ENCODE measurements around the gene B3GNT9.

DNA sequence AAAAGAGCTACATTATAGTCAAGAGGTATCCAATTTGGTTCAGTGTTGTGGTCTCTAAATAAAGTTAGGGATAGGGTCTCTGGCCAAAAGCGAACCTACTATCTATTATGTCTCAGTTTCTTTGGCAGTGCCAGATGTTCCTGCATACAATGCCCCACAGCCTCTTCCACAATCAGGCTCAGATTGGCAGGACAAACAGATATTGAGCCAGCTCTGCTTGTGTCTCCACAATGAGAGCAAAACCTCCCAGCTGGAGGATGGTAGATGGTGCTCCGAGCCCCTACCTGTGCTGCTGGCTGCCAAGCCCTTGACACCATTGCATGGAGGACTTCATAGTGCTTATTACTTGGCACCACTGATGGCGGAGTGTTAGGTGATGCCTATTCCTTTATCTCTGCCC, 21.4 kb downstream of the B3GNT9 start:
- TF ChIP-seq TEAD4 (IDR thresholded peaks at IDR 0.05; ENCODE audit: borderline replicate concordance, insufficient read depth) (no peak), TAF1 (IDR thresholded peaks at IDR 0.05; ENCODE audit: borderline replicate concordance, low read depth, low read length) (no peak), EZH2phosphoT487 (IDR thresholded peaks at IDR 0.05; ENCODE audit: borderline replicate concordance, low read depth) (no peak), NRF1 (IDR thresholded peaks at IDR 0.05; ENCODE audit: low read depth, low read length) (no peak), EP300 (IDR thresholded peaks at IDR 0.05; ENCODE audit: borderline replicate concordance in 1 of 2, low read depth in 1 of 2, low read length in 1 of 2) (no peak), RCOR1 (IDR thresholded peaks at IDR 0.05; ENCODE audit: low read length) (no peak), POLR2AphosphoS5 (IDR thresholded peaks at IDR 0.05; ENCODE audit: low read depth, low read length) (no peak)
- TF ChIP-seq, protein P1, sequence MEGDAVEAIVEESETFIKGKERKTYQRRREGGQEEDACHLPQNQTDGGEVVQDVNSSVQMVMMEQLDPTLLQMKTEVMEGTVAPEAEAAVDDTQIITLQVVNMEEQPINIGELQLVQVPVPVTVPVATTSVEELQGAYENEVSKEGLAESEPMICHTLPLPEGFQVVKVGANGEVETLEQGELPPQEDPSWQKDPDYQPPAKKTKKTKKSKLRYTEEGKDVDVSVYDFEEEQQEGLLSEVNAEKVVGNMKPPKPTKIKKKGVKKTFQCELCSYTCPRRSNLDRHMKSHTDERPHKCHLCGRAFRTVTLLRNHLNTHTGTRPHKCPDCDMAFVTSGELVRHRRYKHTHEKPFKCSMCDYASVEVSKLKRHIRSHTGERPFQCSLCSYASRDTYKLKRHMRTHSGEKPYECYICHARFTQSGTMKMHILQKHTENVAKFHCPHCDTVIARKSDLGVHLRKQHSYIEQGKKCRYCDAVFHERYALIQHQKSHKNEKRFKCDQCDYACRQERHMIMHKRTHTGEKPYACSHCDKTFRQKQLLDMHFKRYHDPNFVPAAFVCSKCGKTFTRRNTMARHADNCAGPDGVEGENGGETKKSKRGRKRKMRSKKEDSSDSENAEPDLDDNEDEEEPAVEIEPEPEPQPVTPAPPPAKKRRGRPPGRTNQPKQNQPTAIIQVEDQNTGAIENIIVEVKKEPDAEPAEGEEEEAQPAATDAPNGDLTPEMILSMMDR (IDR thresholded peaks at IDR 0.05), result no peak
- TF ChIP-seq, protein P2, sequence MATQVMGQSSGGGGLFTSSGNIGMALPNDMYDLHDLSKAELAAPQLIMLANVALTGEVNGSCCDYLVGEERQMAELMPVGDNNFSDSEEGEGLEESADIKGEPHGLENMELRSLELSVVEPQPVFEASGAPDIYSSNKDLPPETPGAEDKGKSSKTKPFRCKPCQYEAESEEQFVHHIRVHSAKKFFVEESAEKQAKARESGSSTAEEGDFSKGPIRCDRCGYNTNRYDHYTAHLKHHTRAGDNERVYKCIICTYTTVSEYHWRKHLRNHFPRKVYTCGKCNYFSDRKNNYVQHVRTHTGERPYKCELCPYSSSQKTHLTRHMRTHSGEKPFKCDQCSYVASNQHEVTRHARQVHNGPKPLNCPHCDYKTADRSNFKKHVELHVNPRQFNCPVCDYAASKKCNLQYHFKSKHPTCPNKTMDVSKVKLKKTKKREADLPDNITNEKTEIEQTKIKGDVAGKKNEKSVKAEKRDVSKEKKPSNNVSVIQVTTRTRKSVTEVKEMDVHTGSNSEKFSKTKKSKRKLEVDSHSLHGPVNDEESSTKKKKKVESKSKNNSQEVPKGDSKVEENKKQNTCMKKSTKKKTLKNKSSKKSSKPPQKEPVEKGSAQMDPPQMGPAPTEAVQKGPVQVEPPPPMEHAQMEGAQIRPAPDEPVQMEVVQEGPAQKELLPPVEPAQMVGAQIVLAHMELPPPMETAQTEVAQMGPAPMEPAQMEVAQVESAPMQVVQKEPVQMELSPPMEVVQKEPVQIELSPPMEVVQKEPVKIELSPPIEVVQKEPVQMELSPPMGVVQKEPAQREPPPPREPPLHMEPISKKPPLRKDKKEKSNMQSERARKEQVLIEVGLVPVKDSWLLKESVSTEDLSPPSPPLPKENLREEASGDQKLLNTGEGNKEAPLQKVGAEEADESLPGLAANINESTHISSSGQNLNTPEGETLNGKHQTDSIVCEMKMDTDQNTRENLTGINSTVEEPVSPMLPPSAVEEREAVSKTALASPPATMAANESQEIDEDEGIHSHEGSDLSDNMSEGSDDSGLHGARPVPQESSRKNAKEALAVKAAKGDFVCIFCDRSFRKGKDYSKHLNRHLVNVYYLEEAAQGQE (IDR thresholded peaks at IDR 0.05; ENCODE audit: low read depth, low read length), result no peak

Data from SK-N-SH (cell line).